Common myeloid progenitor, CD34-positive (primary cell): ENCODE measurements around the gene DDX3X. TPM values are rescaled to one million over a fixed set of nuclear protein-coding genes. Genes with fewer than 3 reads are reported as not detected.
"Not testable (repeated sequence)": the region's sequence is repeated elsewhere in the genome, so short reads cannot be mapped to it uniquely, and the experiment has no call there.

Experiments
- CTCF ChIA-PET: fragments of 350-600 bp; sonication (Branson Sonifier 250); formaldehyde crosslinking; loops from one replicate; lab custom pipeline; 2021; ENCODE audit warnings: antibody characterized with exemption; lab: Charles Lee
- POLR2A ChIA-PET: fragments of 350-600 bp; sonication (Branson Sonifier 250); formaldehyde crosslinking; loops from one replicate; lab custom pipeline; 2021; ENCODE audit warnings: antibody characterized with exemption; lab: Charles Lee
- DNase-seq, 3 donors: peaks; one replicate each; pipeline versions ENCODE4 v3.0.0 to v3.0.0-alpha.2; 2013
- H3K27ac ChIP-seq, 2 experiments: 1 replicate in 1 of 2; 2 replicates in 1 of 2; pipeline ENCODE4 v1.7.0; 2013; ENCODE audit warnings: inconsistent platforms in 2 of 2, low read length in 2 of 2, mild to moderate bottlenecking in 2 of 2, low read depth in 1 of 2, moderate library complexity in 1 of 2; ENCODE audit not compliant: severe bottlenecking in 2 of 2, insufficient read depth in 1 of 2, poor library complexity in 1 of 2
- H3K27me3 ChIP-seq, 5 experiments: replicated peaks in 2 of 5; 1 replicate in 3 of 5; 2 replicates in 2 of 5; pipeline versions ENCODE4 v1.6.1 to v1.7.0; 2013; ENCODE audit warnings: low read length in 4 of 5, mild to moderate bottlenecking in 2 of 5, moderate library complexity in 2 of 5, inconsistent platforms in 1 of 5; ENCODE audit not compliant: insufficient read depth in 5 of 5, control insufficient read depth in 4 of 5
- H3K36me3 ChIP-seq, 4 experiments: 1 replicate in 2 of 4; 2 replicates in 2 of 4; pipeline versions ENCODE4 v1.6.1 to v1.7.0; 2013; ENCODE audit warnings: low read length in 3 of 4, control low read depth in 1 of 4, mild to moderate bottlenecking in 1 of 4; ENCODE audit not compliant: control insufficient read depth in 4 of 4, insufficient read depth in 4 of 4
- H3K4me1 ChIP-seq, 4 experiments: 1 replicate in 3 of 4; 2 replicates in 1 of 4; pipeline versions ENCODE4 v1.6.1 to v1.7.1; 2013; ENCODE audit warnings: low read length in 3 of 4, mild to moderate bottlenecking in 3 of 4, control low read depth in 1 of 4, inconsistent platforms in 1 of 4, moderate library complexity in 1 of 4; ENCODE audit not compliant: control insufficient read depth in 4 of 4, insufficient read depth in 4 of 4; ENCODE audit errors: control extremely low read depth in 1 of 4
- H3K4me3 ChIP-seq, 7 experiments: 1 replicate in 4 of 7; 2 replicates in 3 of 7; pipeline versions ENCODE4 v1.5.1 to v1.7.0; 2013; ENCODE audit warnings: mild to moderate bottlenecking in 7 of 7, low read length in 6 of 7, moderate library complexity in 6 of 7, inconsistent platforms in 2 of 7, low read depth in 2 of 7, control low read depth in 1 of 7; ENCODE audit not compliant: insufficient read depth in 4 of 7, control insufficient read depth in 1 of 7; ENCODE audit errors: extremely low read depth in 1 of 7
- H3K9me3 ChIP-seq, 5 experiments: 1 replicate in 4 of 5; 2 replicates in 1 of 5; pipeline versions ENCODE4 v1.6.1 to v1.7.1; 2013; ENCODE audit warnings: low read length in 4 of 5, mild to moderate bottlenecking in 2 of 5, inconsistent platforms in 1 of 5, low read depth in 1 of 5, moderate library complexity in 1 of 5; ENCODE audit not compliant: control insufficient read depth in 4 of 5, insufficient read depth in 2 of 5; ENCODE audit errors: control extremely low read depth in 1 of 5
- WGBS: methylation state at CpG from one replicate; pipeline ENCODE4 v1.1.5; 2013; ENCODE audit not compliant: insufficient coverage; 5-methylcytosine and 5-hydroxymethylcytosine counted together
- polyA plus RNA-seq: library from polyadenylated mRNA; unstranded; fragments of 120-200 nt; gene quantifications from one replicate; pipeline ENCODE4 v1.2.1, GENCODE V29; 2013

The DDX3X gene
- polyA plus RNA-seq = 558 TPM

DNA sequence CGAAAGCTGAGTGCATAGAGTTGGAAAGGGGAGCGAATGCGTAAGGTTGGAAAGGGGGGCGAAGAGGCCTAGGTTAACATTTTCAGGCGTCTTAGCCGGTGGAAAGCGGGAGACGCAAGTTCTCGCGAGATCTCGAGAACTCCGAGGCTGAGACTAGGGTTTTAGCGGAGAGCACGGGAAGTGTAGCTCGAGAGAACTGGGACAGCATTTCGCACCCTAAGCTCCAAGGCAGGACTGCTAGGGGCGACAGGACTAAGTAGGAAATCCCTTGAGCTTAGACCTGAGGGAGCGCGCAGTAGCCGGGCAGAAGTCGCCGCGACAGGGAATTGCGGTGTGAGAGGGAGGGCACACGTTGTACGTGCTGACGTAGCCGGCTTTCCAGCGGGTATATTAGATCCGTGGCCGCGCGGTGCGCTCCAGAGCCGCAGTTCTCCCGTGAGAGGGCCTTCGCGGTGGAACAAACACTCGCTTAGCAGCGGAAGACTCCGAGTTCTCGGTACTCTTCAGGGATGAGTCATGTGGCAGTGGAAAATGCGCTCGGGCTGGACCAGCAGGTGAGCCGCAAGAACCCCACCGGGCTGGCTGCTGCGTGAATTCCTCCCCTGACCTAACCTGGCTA is at the start of gene DDX3X:
Gene DDX3X (plus strand): TSS at position 419 of the 619 bp plus-strand sequence. CDS start 91 bp downstream, at position 510.
- no peaks in the 10 kb centered on the region for H3K9me3 ChIP-seq
- under 1% methylated on average over 45 of the region's 47 CpGs for WGBS
- H3K4me3 ChIP-seq = peak within 1 kb of the TSS; percentile 69 to 98 (median 94)
- H3K27ac ChIP-seq = peak within 1 kb of the TSS; percentile 99
- H3K4me1 ChIP-seq = peaks cover 32 to 68% (median 43%) of the 10 kb centered on the region in 4 experiments
- POLR2A ChIA-PET = interaction anchor here (1.3 kb wide), 1 partner anchor 9 kb away, joined by 5 read pairs; no protein-coding TSS in a partner anchor
- CTCF ChIA-PET = no interaction called here
- H3K36me3 ChIP-seq = peaks cover 0 to 26% (median 2%) of the 10 kb centered on the region in 4 experiments
- DNase-seq = peak; percentile 91 to 98 (median 98)
- H3K27me3 ChIP-seq = peaks cover 0 to 10% (median 0%) of the 10 kb centered on the region in 5 experiments

DNA sequence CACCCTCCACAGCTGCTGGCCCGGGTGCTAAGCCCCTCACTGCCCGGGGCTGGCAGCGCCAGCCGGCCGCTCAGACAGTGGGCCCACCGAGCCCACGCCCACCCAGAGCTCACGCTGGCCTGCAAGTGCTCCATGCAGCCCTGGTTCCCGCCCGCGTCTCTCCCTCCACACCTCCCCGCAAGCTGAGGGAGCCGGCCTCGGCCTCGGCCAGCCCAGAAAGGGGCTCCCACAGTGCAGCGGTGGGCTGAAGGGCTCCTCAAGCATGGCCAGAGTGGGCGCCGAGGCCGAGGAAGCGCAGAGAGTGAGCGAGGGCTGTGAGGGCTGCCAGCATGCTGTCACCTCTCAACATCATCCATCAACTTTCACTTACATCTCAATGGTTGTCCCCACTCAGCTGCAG is 48.0 kb upstream of the DDX3X start:
- DNase-seq, H3K4me3 ChIP-seq, H3K36me3 ChIP-seq, CTCF ChIA-PET, POLR2A ChIA-PET, H3K27ac ChIP-seq, H3K4me1 ChIP-seq, H3K9me3 ChIP-seq: not testable (repeated sequence)
- 100% methylated on average over 12 of the region's 21 CpGs for WGBS
- peaks cover 0 to 16% (median 0%) of the 10 kb centered on the region in 5 experiments for H3K27me3 ChIP-seq

- Histone ChIP-seq H3K4me1 (peaks cover 0 to 5% (median 0%) of the 10 kb centered on the region in 4 experiments), H3K4me3 (no peak overlapping the region), H3K27ac (no peak overlapping the region), H3K36me3 (no peaks in the 10 kb centered on the region), H3K27me3 (peaks cover 0 to 26% (median 0%) of the 10 kb centered on the region in 5 experiments), H3K9me3 (peaks cover 0 to 3% (median 0%) of the 10 kb centered on the region in 5 experiments)
- ChIA-PET POLR2A (interaction anchor here (0.7 kb wide), 1 partner anchor 18 kb away, joined by 5 read pairs; no protein-coding TSS in a partner anchor), CTCF (no interaction called here)
- no peak for DNase-seq
- WGBS = 90% methylated on average over 5 of the region's 6 CpGs
Observed at GRCh38 chrX:41288641-41289040, 45.3 kb upstream of the DDX3X start.

DNA sequence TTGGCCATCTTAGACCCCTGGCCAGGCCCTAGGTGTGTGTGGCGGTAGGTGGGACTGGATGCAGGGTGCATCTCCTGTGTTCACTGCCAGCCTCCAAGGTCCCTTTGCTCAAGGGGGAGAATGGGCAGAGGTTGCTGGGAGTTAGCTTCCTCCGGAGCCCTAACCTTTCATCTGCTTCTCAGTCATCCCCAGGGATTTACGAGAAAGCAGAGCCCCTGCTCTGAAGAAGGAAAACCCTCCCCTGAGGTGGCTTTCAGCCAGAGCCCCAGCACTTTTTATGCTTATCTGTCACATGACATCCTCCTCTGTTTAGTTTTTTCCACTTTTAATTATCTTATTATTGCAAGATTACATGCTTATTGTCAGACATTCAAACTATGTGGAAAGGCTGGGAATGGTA is 44.9 kb upstream of the DDX3X start:
- Histone ChIP-seq H3K9me3 (peaks cover 0 to 3% (median 0%) of the 10 kb centered on the region in 5 experiments), H3K4me1 (peaks cover 0 to 5% (median 0%) of the 10 kb centered on the region in 4 experiments), H3K27ac (no peak overlapping the region), H3K4me3 (no peak overlapping the region), H3K27me3 (peaks cover 0 to 26% (median 0%) of the 10 kb centered on the region in 5 experiments), H3K36me3 (no peaks in the 10 kb centered on the region)
- POLR2A ChIA-PET = interaction anchor here (0.7 kb wide), 1 partner anchor 19 kb away, joined by 5 read pairs; no protein-coding TSS in a partner anchor
- 63% methylated on average over 2 of the region's 3 CpGs for WGBS
- DNase-seq = no peak
- CTCF ChIA-PET = no interaction called here

DNA sequence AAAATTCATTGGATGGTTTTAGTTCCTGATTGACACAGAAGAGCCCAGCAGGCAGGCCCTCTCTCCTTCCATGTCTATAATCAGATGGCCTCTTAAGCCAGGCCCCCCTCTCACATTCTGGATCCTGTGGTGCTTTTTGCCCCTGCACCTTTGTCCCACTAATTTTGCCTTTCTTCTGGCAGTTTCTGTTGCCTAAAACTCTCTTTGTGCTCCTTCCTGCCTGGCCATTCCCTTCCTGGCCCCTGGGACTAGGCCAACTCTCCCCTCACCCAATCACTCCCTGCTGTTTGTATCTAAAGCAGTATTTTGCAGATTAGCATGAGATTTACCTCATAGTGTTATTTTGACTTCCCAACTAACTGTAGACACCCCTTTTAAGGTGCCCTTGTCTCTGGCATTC is 42.7 kb upstream of the DDX3X start:
- H3K36me3 ChIP-seq = no peaks in the 10 kb centered on the region
- CTCF ChIA-PET = interaction anchor here (1.0 kb wide), 1 partner anchor 14 kb away, joined by 3 read pairs; no protein-coding TSS in a partner anchor
- POLR2A ChIA-PET = no interaction called here
- H3K4me1 ChIP-seq = peaks cover 0 to 5% (median 0%) of the 10 kb centered on the region in 4 experiments
- H3K4me3 ChIP-seq = no peak overlapping the region
- peaks cover 0 to 3% (median 0%) of the 10 kb centered on the region in 5 experiments for H3K9me3 ChIP-seq
- no peak for DNase-seq
- peaks cover 0 to 24% (median 0%) of the 10 kb centered on the region in 5 experiments for H3K27me3 ChIP-seq
- H3K27ac ChIP-seq = no peak overlapping the region

DNA sequence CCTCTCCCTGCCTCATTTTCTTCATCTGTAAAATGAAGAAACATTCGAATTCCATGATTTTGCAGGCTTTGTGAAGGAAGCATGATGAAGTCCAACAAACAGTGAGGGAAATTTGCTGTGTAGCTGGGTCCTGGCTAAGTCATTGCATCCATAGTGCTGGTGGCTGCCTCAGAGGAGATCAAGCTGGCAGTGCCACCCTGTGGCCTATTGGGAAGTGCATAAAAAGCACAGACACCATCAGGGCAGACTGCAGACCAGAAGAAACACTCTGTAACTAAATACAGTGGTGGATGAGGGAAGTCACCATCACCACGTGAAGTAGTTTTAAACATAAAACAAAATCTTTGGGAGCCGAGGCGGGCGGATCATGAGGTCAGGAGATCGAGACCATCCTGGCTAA is 40.7 kb upstream of the DDX3X start:
- H3K27ac ChIP-seq = no peak overlapping the region
- WGBS = 80% methylated on average over 1 of the region's 6 CpGs
- peaks cover 0 to 5% (median 0%) of the 10 kb centered on the region in 4 experiments for H3K4me1 ChIP-seq
- peaks cover 0 to 3% (median 0%) of the 10 kb centered on the region in 5 experiments for H3K9me3 ChIP-seq
- no peaks in the 10 kb centered on the region for H3K36me3 ChIP-seq
- ChIA-PET POLR2A (no interaction called here), CTCF (interaction anchor here (1.0 to 1.1 kb wide), 2 partner anchors 34 to 117 kb away, joined by 3 to 5 read pairs; no protein-coding TSS in a partner anchor)
- peak in 2 of 3 donors; percentile 67 to 69 for DNase-seq
- H3K27me3 ChIP-seq = peaks cover 0 to 21% (median 0%) of the 10 kb centered on the region in 5 experiments
- H3K4me3 ChIP-seq = no peak overlapping the region
